MG63 (cell line): ENCODE measurements around the gene RGPD3. TPM values are rescaled to one million over a fixed set of nuclear protein-coding genes. Genes with fewer than 3 reads are reported as not detected.
"Not testable (repeated sequence)": the region's sequence is repeated elsewhere in the genome, so short reads cannot be mapped to it uniquely, and the experiment has no call there.

Source experiments
- DNase-seq: peaks from one replicate; pipeline ENCODE4 v3.0.0-alpha.2; 2020
- H3K27me3 ChIP-seq: fragments of 250-450 bp; sonication (Bioruptor Pico); 2 replicates; pipeline ENCODE4 v1.5.1; 2020; ENCODE audit warnings: mild to moderate bottlenecking, moderate library complexity
- H3K36me3 ChIP-seq: fragments of 250-450 bp; sonication (Bioruptor Pico); 2 replicates; pipeline ENCODE4 v1.5.1; 2020; ENCODE audit warnings: mild to moderate bottlenecking, moderate library complexity
- H3K4me3 ChIP-seq: fragments of 250-450 bp; sonication (Bioruptor Pico); 2 replicates; pipeline ENCODE4 v1.5.1; 2020; ENCODE audit warnings: mild to moderate bottlenecking, moderate library complexity
- H3K9me3 ChIP-seq: fragments of 250-450 bp; sonication (Bioruptor Pico); 2 replicates; pipeline ENCODE4 v1.5.1; 2020; ENCODE audit warnings: mild to moderate bottlenecking, moderate library complexity
- total RNA-seq: library from RNA; depleted of rRNA; stranded (reverse); fragments of >200 nt; shearing (Covaris generic); gene quantifications from 2 replicates; pipeline ENCODE4 v1.2.3, GENCODE V29; 2014; ENCODE audit warnings: low replicate concordance

The RGPD3 gene
- total RNA-seq, 1 experiment from 2014 or later: 0.07 TPM

GRCh38 chr2:106492399-106492798, 24.2 kb upstream of the RGPD3 start:
- H3K4me3 ChIP-seq, H3K36me3 ChIP-seq, DNase-seq, H3K27me3 ChIP-seq, H3K9me3 ChIP-seq: not testable (repeated sequence)

DNA sequence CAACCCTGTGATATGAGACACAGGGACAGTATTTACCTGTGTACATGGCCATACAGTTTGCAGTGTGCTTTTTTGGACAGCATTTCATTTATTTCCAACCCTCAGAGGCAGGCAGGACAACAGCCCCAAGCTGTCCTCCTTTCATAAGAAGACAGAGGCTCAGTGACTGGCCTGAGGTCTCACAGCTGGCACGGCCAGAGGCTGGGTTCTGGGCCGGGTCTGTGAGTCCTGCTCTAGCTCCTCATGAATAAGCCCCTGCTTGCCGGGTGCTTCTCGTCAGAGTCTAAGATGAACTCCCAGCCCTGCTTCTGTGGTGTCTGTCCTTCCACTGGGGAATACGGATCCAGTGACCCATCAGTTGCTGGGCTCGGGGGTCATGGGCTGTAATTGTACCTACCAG, 21.5 kb upstream of the RGPD3 start:
- not testable (repeated sequence) for H3K27me3 ChIP-seq, H3K9me3 ChIP-seq, DNase-seq

DNA sequence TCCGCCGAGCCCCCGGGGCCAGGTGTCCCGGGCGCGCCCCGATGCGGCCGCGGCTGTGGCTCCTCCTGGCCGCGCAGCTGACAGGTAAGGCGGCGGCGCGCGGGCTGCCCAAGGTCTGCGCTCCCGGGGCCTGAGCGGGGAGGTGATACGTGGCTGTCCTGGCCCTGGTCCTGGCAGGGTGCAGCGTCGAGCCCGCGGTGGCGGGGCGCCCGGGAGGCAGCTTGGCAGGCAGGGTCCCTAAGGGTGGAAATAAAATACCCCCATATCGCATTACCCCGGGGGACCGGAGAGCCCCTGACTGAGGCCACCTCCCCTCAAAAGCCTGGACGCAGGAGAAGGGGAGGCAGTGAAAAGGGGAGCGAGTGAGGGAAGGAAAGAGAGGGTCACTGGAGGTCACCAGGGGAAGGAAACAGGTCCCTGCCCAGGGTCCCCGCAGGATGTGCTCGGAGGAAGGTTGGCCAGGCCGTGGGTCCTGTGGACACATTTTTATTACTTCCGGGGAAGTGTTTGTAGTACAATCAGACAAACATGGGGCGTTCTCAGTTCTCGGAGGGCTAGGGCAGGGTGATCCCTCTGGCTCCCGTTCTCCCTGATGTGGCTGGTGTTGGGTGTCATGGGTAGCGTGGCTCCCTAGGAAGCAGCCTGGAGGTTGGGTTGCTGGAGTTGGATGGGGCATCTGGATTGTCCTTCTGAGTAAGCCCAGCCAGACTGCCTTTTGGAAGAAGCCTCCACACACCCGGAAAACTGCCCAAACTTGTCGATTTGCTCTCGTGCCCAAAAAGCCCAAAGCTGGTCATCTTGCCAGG, 19.4 kb upstream of the RGPD3 start:
- not testable (repeated sequence) for H3K27me3 ChIP-seq, H3K9me3 ChIP-seq, H3K36me3 ChIP-seq, H3K4me3 ChIP-seq
- peak; percentile 13 for DNase-seq

More for the DNA sequence above, 21.5 kb upstream of the RGPD3 start:
- H3K4me3 ChIP-seq, H3K36me3 ChIP-seq: not testable (repeated sequence)

GRCh38 chr2:106486551-106487385, 18.6 kb upstream of the RGPD3 start, which contains the start of gene CD8B2:
CD8B2 (plus strand) TSS chr2:106487364; CDS start chr2:106487427, 63 bp downstream.
- not testable (repeated sequence) for H3K27me3 ChIP-seq, H3K4me3 ChIP-seq, DNase-seq, H3K36me3 ChIP-seq, H3K9me3 ChIP-seq

DNA sequence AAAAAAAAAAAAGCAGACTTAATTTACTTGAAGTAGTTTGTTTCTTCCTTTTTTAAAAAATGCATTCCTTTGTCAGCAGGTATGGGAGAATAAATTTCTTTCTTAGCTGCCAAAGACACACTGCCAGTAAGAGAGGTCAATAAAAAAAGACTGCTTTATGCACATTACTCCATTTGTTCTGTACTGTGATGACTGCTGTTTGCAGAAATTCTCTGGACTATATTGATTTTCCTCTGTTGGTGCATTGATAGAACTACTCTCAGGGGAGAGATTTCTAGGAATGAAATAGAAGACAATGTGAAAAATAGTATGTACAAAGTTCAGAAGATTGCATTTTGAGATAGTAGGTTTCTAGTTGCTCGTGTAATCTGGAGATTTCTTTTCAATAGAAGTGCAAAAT, 11.3 kb upstream of the RGPD3 start:
- not testable (repeated sequence) for H3K36me3 ChIP-seq, H3K27me3 ChIP-seq, DNase-seq, H3K9me3 ChIP-seq, H3K4me3 ChIP-seq

DNA sequence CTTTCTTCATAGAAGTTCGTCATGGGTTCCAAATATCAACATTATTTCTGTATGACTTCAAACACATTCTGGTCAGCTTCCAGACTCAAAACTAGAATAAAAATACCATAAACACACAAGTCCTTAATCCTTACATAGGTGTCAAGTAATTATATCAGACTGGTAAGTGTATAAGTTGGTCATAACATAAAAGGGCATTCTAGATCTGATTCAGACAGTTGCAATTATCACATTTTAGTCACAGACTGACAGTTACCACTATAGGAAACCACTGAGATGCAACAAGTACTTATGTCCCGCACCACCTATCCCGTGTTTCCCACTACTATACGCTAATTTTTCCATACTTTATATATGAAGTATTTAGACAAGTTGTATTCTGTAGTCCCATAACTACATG, 9.4 kb upstream of the RGPD3 start:
- H3K27me3 ChIP-seq, H3K4me3 ChIP-seq, H3K36me3 ChIP-seq, H3K9me3 ChIP-seq, DNase-seq: not testable (repeated sequence)

DNA sequence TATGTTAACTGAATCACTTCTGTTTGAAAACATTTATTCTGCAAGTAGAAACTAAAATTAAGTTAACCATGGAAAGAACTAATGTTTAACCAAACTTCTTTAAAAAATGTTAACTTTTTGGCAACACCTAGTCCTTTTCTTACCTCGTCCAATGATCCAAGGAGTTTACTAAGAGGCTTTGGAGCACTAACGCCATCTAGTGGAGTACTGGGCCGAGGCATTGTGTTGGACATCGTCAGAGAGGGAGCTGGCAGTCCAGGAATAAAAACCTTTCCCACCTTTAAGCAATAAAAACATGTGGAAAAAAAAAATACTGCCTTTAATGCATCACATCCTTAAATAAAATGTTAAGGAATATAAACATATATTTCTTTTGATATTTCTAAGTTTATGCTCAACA, 2.4 kb upstream of the RGPD3 start:
- not testable (repeated sequence) for H3K36me3 ChIP-seq, H3K9me3 ChIP-seq, H3K27me3 ChIP-seq, H3K4me3 ChIP-seq
- peak; percentile 26 for DNase-seq

GRCh38 chr2:106467516-106467915, 697 bp downstream of the RGPD3 start:
- DNase-seq, H3K36me3 ChIP-seq, H3K4me3 ChIP-seq, H3K27me3 ChIP-seq, H3K9me3 ChIP-seq: not testable (repeated sequence)

DNA sequence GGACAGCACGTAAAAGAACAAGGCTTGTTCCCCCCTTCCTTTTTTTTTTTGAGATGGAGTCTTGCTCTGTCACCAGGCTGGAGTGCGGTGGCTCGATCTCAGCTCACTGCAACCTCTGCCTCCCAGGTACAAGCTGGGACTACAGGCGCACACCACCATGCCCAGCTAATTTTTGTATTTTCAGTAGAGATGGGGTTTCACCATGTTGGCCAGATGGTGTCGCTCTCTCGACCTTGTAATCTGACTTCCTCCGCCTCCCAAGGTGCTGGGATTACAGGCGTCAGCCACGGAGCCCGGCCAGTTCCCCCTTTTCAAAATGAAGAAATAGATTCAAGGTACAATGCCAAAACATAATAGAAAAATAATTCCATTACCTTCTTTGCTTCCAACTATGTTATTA, 6.3 kb downstream of the RGPD3 start:
- not testable (repeated sequence) for H3K9me3 ChIP-seq, H3K4me3 ChIP-seq, DNase-seq, H3K27me3 ChIP-seq, H3K36me3 ChIP-seq

- not testable (repeated sequence) for DNase-seq, H3K9me3 ChIP-seq, H3K4me3 ChIP-seq, H3K27me3 ChIP-seq, H3K36me3 ChIP-seq
These were observed 77.5 kb downstream of the RGPD3 start for GRCh38 chr2:106390680-106391079.

DNA sequence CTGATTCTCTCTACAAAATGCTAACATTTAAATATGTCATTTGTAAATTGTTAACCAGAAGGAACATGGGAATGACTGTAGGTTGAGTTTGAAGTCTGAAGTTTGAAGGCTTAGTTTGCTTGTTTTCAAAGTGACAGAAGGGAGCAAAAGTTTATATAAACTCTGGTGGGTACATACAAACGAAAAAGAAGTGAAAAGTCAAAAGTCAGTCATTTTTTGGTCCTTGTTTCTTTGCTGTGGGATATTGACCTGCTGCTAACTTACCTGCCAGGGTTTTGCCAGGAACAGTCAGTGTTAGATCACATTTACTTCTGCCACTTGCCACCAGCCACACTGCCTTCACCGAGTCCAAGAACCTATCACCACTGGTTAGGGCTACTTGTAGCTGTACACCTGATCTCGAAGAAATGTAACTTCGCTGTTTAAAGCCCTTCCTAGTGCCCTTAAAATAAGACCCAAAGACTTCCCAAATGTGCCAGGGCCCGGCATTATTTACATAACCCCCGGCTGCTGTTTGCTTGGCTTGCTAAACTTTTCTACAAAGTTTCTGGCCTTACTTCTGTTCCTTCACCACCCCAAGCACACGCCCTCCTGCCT, 79.3 kb downstream of the RGPD3 start:
- H3K4me3 ChIP-seq, H3K27me3 ChIP-seq, H3K36me3 ChIP-seq, DNase-seq, H3K9me3 ChIP-seq: not testable (repeated sequence)

GRCh38 chr2:106384548-106384947, 83.7 kb downstream of the RGPD3 start:
- not testable (repeated sequence) for DNase-seq, H3K36me3 ChIP-seq, H3K4me3 ChIP-seq

DNA sequence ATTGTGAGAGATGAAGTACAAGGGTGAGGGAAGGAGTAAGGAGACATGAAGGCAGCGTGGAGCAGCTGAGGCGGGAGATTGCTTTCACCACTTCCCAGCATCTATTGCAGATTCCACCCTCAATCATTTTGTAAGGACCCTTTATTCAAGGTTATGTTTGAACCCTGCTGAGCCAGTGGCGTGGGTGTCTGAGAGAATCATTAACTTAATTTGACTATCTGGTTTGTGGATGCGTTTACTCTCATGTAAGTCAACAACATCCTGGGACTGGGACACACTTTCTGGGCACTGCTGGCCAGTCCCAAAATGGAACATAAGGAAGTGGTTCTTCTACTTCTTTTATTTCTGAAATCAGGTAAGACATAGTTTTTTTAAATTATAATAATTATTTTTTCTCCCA, 86.3 kb downstream of the RGPD3 start:
- not testable (repeated sequence) for H3K9me3 ChIP-seq, DNase-seq, H3K36me3 ChIP-seq, H3K27me3 ChIP-seq, H3K4me3 ChIP-seq

More at GRCh38 chr2:106384548-106384947, 83.7 kb downstream of the RGPD3 start:
- not testable (repeated sequence) for H3K9me3 ChIP-seq, H3K27me3 ChIP-seq

- H3K4me3 ChIP-seq, DNase-seq, H3K9me3 ChIP-seq, H3K36me3 ChIP-seq, H3K27me3 ChIP-seq: not testable (repeated sequence)
These were observed 88.6 kb downstream of the RGPD3 start for GRCh38 chr2:106379567-106379966.

- H3K27me3 ChIP-seq, DNase-seq, H3K9me3 ChIP-seq: not testable (repeated sequence)
These were observed 99.0 kb downstream of the RGPD3 start for GRCh38 chr2:106369182-106369581.

GRCh38 chr2:106366204-106366885, 101.9 kb downstream of the RGPD3 start:
- no peaks in the 10 kb centered on the region for H3K36me3 ChIP-seq
- H3K4me3 ChIP-seq: no peak overlapping the region
- no peaks in the 10 kb centered on the region; the same call in 1 of the 2 replicates for H3K9me3 ChIP-seq
- no peak for DNase-seq
- no peaks in the 10 kb centered on the region for H3K27me3 ChIP-seq

More at GRCh38 chr2:106369182-106369581, 99.0 kb downstream of the RGPD3 start:
- H3K4me3 ChIP-seq, H3K36me3 ChIP-seq: not testable (repeated sequence)

DNA sequence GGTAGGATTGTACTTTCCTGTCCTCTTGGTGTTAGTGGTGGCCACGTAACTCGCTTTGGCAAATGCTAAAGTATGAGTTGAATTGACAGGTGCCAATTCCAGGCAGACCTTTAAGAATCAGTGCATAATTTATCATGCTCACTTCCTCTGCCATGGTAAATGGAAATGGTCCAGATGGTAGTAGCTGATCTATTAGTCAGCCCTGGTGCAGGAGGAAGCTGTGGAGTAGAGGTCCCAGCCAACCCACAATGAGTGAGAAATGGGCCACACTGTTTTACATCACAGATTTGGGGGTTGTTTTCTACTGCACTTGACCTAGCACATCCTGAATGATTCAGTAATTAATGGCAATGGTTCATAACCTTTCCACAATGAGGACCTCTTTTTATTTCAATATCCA, 104.4 kb downstream of the RGPD3 start:
- no peaks in the 10 kb centered on the region; the same call in 1 of the 2 replicates for H3K9me3 ChIP-seq
- no peaks in the 10 kb centered on the region for H3K27me3 ChIP-seq
- peak; percentile 52 for DNase-seq
- no peak overlapping the region for H3K4me3 ChIP-seq
- no peaks in the 10 kb centered on the region for H3K36me3 ChIP-seq
